ENCODE measurements around the gene OGT. TPM values are rescaled to one million over a fixed set of nuclear protein-coding genes. Genes with fewer than 3 reads are reported as not detected.

The OGT gene
- total RNA-seq, 4 donors from 2014 or later: 49.6 to 156 (median 88.8) TPM

- H3K27me3 ChIP-seq: no peaks in the 10 kb centered on the region
- no peaks in the 10 kb centered on the region for H3K36me3 ChIP-seq
- no peak for ATAC-seq
- peaks cover 0 to 22% (median 0%) of the 10 kb centered on the region in 3 donors for H3K4me1 ChIP-seq
- H3K27ac ChIP-seq: peak overlapping the region; percentile 85 to 99 (median 90)
- no peaks in the 10 kb centered on the region for H3K9me3 ChIP-seq
- 0 to 23% methylated on average over 8 to 9 of the region's 12 CpGs for WGBS, 2 donors (ENCODE audit: low coverage in 1 of 2)
- H3K4me3 ChIP-seq: peak overlapping the region; percentile 74 to 95
- TF ChIP-seq POLR2A (IDR thresholded peaks at IDR 0.05) (no peak), POLR2AphosphoS5 (IDR thresholded peaks at IDR 0.05) (no peak), CTCF (IDR thresholded peaks at IDR 0.05) (no peak), EP300 (IDR thresholded peaks at IDR 0.05) (no peak)
Observed at GRCh38 chrX:71533516-71533850, 579 bp downstream of the OGT start.

DNA sequence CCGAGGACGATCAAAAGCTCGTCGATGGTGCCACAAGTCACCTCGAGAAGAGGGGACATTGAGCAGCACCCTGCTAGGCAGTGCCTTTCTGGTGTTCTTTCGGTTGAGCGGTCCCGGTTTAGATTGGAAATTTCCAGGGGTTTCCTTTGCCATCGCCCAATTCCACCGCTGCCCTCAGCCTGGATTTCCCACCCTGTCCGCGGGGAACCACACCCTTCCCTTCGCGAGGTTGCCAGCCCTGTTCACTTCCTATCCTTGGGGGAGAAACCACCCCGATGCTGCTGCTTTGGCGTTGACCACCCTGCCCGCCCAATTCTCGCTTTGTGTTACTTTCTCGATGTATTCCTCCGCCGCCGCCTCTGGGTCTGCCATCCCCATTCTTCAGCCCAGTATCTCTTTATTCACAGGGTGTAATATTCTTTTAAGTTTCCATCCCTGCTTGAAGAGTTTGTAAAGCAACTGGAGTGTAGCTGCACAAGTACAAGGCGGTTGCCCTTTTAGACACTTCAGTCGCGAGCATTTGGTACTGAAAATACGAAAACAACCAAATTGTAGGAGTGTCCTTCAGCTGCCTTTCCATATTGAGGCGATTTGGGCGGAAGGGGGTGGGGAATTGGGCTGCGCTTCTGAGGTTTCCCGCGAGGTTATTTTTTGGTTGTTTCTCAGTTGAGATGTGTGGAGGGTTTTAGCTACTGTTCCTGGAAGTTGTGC lies 1.1 kb downstream of the OGT start:
- Histone ChIP-seq H3K4me1 (peaks cover 0 to 27% (median 0%) of the 10 kb centered on the region in 3 donors), H3K36me3 (no peaks in the 10 kb centered on the region), H3K27ac (peak overlapping the region; percentile 85 to 99 (median 90)), H3K9me3 (no peaks in the 10 kb centered on the region), H3K4me3 (peak overlapping the region; percentile 74 to 95), H3K27me3 (no peaks in the 10 kb centered on the region)
- no peak for TF ChIP-seq POLR2A (IDR thresholded peaks at IDR 0.05)
- peak; percentile 7 for TF ChIP-seq POLR2AphosphoS5 (IDR thresholded peaks at IDR 0.05)
- TF ChIP-seq CTCF (IDR thresholded peaks at IDR 0.05): no peak
- TF ChIP-seq EP300 (IDR thresholded peaks at IDR 0.05): no peak
- ATAC-seq: peak; percentile 49
- 0% methylated on average over 5 of the region's 31 CpGs; no CpG with 5 or more reads in 1 of the 2 donors for WGBS, 2 donors (ENCODE audit: low coverage in 1 of 2)

GRCh38 chrX:71534773-71535544 lies 2.1 kb downstream of the OGT start:
- ATAC-seq: no peak
- TF ChIP-seq CTCF (IDR thresholded peaks at IDR 0.05) (no peak), EP300 (IDR thresholded peaks at IDR 0.05) (no peak), POLR2A (IDR thresholded peaks at IDR 0.05) (no peak), POLR2AphosphoS5 (IDR thresholded peaks at IDR 0.05) (no peak)
- H3K27me3 ChIP-seq: no peaks in the 10 kb centered on the region
- peaks cover 0 to 37% (median 5%) of the 10 kb centered on the region in 3 donors for H3K4me1 ChIP-seq
- WGBS, 2 donors (ENCODE audit: low coverage in 1 of 2): 0 to 25% methylated on average over 4 to 9 of the region's 9 CpGs
- peak overlapping the region; percentile 74 to 95 for H3K4me3 ChIP-seq
- no peaks in the 10 kb centered on the region for H3K9me3 ChIP-seq
- H3K36me3 ChIP-seq: no peaks in the 10 kb centered on the region
- H3K27ac ChIP-seq: peak overlapping the region in 3 of 4 donors; percentile 85 to 91 (median 90)

DNA sequence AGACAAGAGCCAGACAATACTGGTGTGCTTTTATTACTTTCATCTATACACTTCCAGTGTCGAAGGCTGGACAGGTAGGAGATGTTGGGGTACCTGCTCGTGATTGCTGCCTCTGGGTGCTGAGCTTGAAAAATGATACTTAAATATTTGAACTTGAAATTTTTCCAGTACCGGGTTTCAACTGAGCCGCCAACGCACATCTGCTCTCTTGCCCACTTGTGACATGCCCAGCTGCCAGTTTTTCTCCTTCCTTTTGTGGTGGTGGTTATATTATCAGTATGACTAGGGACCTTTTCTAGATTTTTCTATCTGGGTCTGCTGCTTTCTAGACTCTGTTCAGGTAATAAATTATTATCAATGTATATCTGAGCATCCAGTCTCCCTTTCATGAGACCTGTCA lies 3.4 kb downstream of the OGT start:
- H3K36me3 ChIP-seq: no peaks in the 10 kb centered on the region
- no peak for ATAC-seq
- 10 to 48% methylated on average over 4 to 5 of the region's 5 CpGs for WGBS, 2 donors (ENCODE audit: low coverage in 1 of 2)
- no peak overlapping the region for H3K27ac ChIP-seq
- H3K27me3 ChIP-seq: no peaks in the 10 kb centered on the region
- TF ChIP-seq CTCF (IDR thresholded peaks at IDR 0.05) (no peak), POLR2A (IDR thresholded peaks at IDR 0.05) (no peak), EP300 (IDR thresholded peaks at IDR 0.05) (no peak), POLR2AphosphoS5 (IDR thresholded peaks at IDR 0.05) (no peak)
- peak overlapping the region in 1 of 2 donors; percentile 74 for H3K4me3 ChIP-seq
- H3K4me1 ChIP-seq: peaks cover 0 to 50% (median 8%) of the 10 kb centered on the region in 3 donors
- H3K9me3 ChIP-seq: no peaks in the 10 kb centered on the region

Data from gastroesophageal sphincter (tissue), 4 donors.